ENCODE results near the gene YPEL3. TPM values are rescaled to one million over a fixed set of nuclear protein-coding genes. Genes with fewer than 3 reads are reported as not detected.
A peak's percentile ranks its signal among the peaks of the same experiment; 100 is the strongest.

YPEL3 gene
- total RNA-seq, 2 experiments from 2014 or later = 154 to 166 TPM

DNA sequence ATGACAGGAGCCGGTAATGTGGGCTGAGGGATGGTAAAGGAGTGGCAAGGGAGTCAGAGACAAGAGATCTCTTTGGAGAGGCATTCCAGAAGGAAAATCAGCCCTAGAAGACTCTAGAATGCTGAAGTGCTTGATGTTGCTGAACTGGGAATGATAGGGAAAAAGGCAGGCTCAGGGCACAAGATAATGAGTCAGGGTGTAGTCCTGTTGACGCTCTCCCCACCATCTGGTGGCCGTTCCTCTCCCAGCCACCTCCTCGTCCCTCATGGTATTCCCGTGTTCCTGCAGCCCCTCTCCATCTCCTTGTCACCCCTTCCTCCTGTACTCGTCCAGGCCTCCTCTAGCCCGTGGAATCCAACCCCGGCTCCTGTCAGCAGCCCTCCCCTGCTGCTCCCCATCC is 41.6 kb downstream of the YPEL3 start:
- CTCF ChIA-PET = interaction anchor here (1.1 to 1.8 kb wide), 6 partner anchors 11 to 71 kb away, joined by 3 to 10 read pairs (median 7); partner anchors contain the start of genes ALDOA, TBX6 and TLCD3B
- H3K9me3 ChIP-seq (ENCODE audit: control insufficient read depth in 1 of 2, insufficient read depth in 1 of 2, low read length in 2 of 2) = no peaks in the 10 kb centered on the region
- peaks cover 22% of the 10 kb centered on the region for H3K4me1 Mint-ChIP-seq (ENCODE audit: low read depth)
- no peaks in the 10 kb centered on the region for H3K27me3 Mint-ChIP-seq
- no peaks in the 10 kb centered on the region for H3K36me3 Mint-ChIP-seq (ENCODE audit: low read depth)
- no peak overlapping the region for H3K27ac ChIP-seq (ENCODE audit: low read depth in 1 of 2, low read length in 2 of 2)
- H3K4me3 Mint-ChIP-seq = peak overlapping the region; percentile 75
- no peaks in the 10 kb centered on the region for H3K9me3 Mint-ChIP-seq
- POLR2A ChIA-PET = interaction anchor here (1.7 to 2.6 kb wide), 2 partner anchors 9 to 12 kb away, joined by 5 to 27 read pairs; partner anchors contain the start of gene ALDOA
- no peak overlapping the region for H3K4me3 ChIP-seq (ENCODE audit: low read length)
- no peaks in the 10 kb centered on the region for H3K36me3 ChIP-seq (ENCODE audit: insufficient read depth, low read length)
- DNase-seq = no peak
- H3K4me1 ChIP-seq (ENCODE audit: insufficient read depth, low read length) = peaks cover 24% of the 10 kb centered on the region
- TF ChIP-seq, protein P1, sequence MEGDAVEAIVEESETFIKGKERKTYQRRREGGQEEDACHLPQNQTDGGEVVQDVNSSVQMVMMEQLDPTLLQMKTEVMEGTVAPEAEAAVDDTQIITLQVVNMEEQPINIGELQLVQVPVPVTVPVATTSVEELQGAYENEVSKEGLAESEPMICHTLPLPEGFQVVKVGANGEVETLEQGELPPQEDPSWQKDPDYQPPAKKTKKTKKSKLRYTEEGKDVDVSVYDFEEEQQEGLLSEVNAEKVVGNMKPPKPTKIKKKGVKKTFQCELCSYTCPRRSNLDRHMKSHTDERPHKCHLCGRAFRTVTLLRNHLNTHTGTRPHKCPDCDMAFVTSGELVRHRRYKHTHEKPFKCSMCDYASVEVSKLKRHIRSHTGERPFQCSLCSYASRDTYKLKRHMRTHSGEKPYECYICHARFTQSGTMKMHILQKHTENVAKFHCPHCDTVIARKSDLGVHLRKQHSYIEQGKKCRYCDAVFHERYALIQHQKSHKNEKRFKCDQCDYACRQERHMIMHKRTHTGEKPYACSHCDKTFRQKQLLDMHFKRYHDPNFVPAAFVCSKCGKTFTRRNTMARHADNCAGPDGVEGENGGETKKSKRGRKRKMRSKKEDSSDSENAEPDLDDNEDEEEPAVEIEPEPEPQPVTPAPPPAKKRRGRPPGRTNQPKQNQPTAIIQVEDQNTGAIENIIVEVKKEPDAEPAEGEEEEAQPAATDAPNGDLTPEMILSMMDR (IDR thresholded peaks at IDR 0.05) = no peak
- ATAC-seq (ENCODE audit: poor library complexity) = no peak
- H3K27me3 ChIP-seq (ENCODE audit: control insufficient read depth in 1 of 2, insufficient read depth in 2 of 2, low read length in 2 of 2) = no peaks in the 10 kb centered on the region
- intact Hi-C loops (cut with DNase I, micrococcal nuclease) = loop anchor here in 1 of 2 experiments (5.0 kb wide), 1 partner anchor 57 kb away; the partner anchor contains the start of genes HIRIP3 and INO80E
- H3K27ac Mint-ChIP-seq = peak overlapping the region; percentile 42

DNA sequence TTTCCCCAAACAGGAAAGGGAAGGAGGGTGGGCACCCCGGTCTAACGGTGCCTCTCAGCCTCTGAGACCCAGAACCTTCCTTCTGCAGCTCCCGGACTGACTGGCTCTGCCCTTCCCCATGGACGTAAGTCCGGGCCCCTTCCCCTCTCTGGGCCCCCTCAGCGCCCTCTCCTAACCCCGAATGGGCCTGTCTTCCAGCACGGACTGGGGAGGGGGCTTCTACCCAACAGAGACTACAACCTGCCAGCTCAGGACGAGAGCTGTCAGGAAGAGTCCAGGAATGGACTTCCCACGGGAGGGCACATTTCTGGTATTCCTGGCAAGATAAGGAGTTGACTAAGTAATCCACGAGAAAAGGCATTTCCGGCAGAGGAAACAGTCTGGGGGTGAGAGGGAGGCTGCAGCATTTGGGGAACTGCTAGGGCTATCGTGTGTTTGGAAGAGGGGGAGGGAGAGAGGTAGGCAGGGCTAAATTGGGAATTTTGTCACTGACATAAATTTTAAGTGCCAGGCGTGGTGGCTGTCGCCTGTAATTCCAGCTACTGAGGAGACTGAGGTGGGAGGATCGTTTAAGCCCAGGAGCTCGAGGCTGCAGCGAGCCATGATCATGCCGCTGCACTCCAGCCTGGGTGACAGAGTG is 42.5 kb downstream of the YPEL3 start:
- Mint-ChIP-seq H3K4me1 (ENCODE audit: low read depth) (peaks cover 22% of the 10 kb centered on the region), H3K27me3 (no peaks in the 10 kb centered on the region), H3K36me3 (ENCODE audit: low read depth) (no peaks in the 10 kb centered on the region), H3K9me3 (no peaks in the 10 kb centered on the region), H3K4me3 (peak overlapping the region; percentile 76), H3K27ac (peak overlapping the region; percentile 42)
- H3K4me3 ChIP-seq (ENCODE audit: low read length) = peak overlapping the region; percentile 86
- peaks cover 24% of the 10 kb centered on the region for H3K4me1 ChIP-seq (ENCODE audit: insufficient read depth, low read length)
- CTCF ChIA-PET = interaction anchor here (1.2 to 1.5 kb wide), 2 partner anchors 10 to 38 kb away, joined by 3 to 4 read pairs; partner anchors contain the start of gene TBX6
- H3K9me3 ChIP-seq (ENCODE audit: control insufficient read depth in 1 of 2, insufficient read depth in 1 of 2, low read length in 2 of 2) = no peaks in the 10 kb centered on the region
- TF ChIP-seq, protein P1 (IDR thresholded peaks at IDR 0.05) = no peak
- H3K27me3 ChIP-seq (ENCODE audit: control insufficient read depth in 1 of 2, insufficient read depth in 2 of 2, low read length in 2 of 2) = no peaks in the 10 kb centered on the region
- ATAC-seq (ENCODE audit: poor library complexity) (peak; percentile 6), DNase-seq (no peak)
- POLR2A ChIA-PET = interaction anchor here (0.6 to 1.7 kb wide), 8 partner anchors 8 to 342 kb away, joined by 3 to 18 read pairs (median 4); partner anchors contain the start of genes ALDOA, CORO1A and ZNF48
- no peak overlapping the region for H3K27ac ChIP-seq (ENCODE audit: low read depth in 1 of 2, low read length in 2 of 2)
- intact Hi-C loops (cut with DNase I, micrococcal nuclease) = loop anchor here in 1 of 2 experiments (5.0 kb wide), 1 partner anchor 56 kb away; the partner anchor contains the start of genes HIRIP3 and INO80E
- no peaks in the 10 kb centered on the region for H3K36me3 ChIP-seq (ENCODE audit: insufficient read depth, low read length)

- no peaks in the 10 kb centered on the region for H3K9me3 Mint-ChIP-seq
- Histone ChIP-seq H3K27me3 (ENCODE audit: control insufficient read depth in 1 of 2, insufficient read depth in 2 of 2, low read length in 2 of 2) (no peaks in the 10 kb centered on the region), H3K9me3 (ENCODE audit: control insufficient read depth in 1 of 2, insufficient read depth in 1 of 2, low read length in 2 of 2) (no peaks in the 10 kb centered on the region), H3K4me1 (ENCODE audit: insufficient read depth, low read length) (peaks cover 24% of the 10 kb centered on the region), H3K27ac (ENCODE audit: low read depth in 1 of 2, low read length in 2 of 2) (no peak overlapping the region), H3K36me3 (ENCODE audit: insufficient read depth, low read length) (no peaks in the 10 kb centered on the region), H3K4me3 (ENCODE audit: low read length) (peak overlapping the region; percentile 86)
- ATAC-seq (ENCODE audit: poor library complexity) (peak; percentile 70), DNase-seq (peak; percentile 78 to 93 (median 86))
- POLR2A ChIA-PET = interaction anchor here (0.7 to 1.7 kb wide), 8 partner anchors 9 to 342 kb away, joined by 3 to 18 read pairs (median 4); partner anchors contain the start of genes ALDOA, CORO1A, TBX6 and ZNF48
- peak overlapping the region; percentile 88 for H3K4me3 Mint-ChIP-seq
- CTCF ChIA-PET = interaction anchor here (1.2 to 1.5 kb wide), 2 partner anchors 11 to 39 kb away, joined by 3 to 4 read pairs; partner anchors contain the start of gene TBX6
- H3K27ac Mint-ChIP-seq = peak overlapping the region; percentile 64
- H3K36me3 Mint-ChIP-seq (ENCODE audit: low read depth) = no peaks in the 10 kb centered on the region
- no peaks in the 10 kb centered on the region for H3K27me3 Mint-ChIP-seq
- intact Hi-C loops (cut with DNase I, micrococcal nuclease) = loop anchor here in 1 of 2 experiments (5.0 kb wide), 1 partner anchor 56 kb away; the partner anchor contains the start of genes HIRIP3 and INO80E
- peaks cover 22% of the 10 kb centered on the region for H3K4me1 Mint-ChIP-seq (ENCODE audit: low read depth)
- TF ChIP-seq, protein P1 (IDR thresholded peaks at IDR 0.05) = no peak
Measured at GRCh38 chr16:30052671-30053372, 43.2 kb downstream of the YPEL3 start.

All from CD4-positive, alpha-beta T cell (primary cell).